A549 (cell line): ENCODE measurements around the gene VCL. TPM values are rescaled to one million over a fixed set of nuclear protein-coding genes. Genes with fewer than 3 reads are reported as not detected.
A peak's percentile ranks its signal among the peaks of the same experiment; 100 is the strongest.

ENCODE experiments used
- ATAC-seq, 2 experiments: fragments of 200-7000 bp in 1 of 2; fragments of >200 bp in 1 of 2; cut with Nextera tagmentation in 1 of 2; cut with Tn5 transposase in 1 of 2; 3 replicates each; pipeline versions ENCODE4 v1.8.0 to v1.9.1; 2018 to 2020; ENCODE audit warnings: mild to moderate bottlenecking in 1 of 2, moderate library complexity in 1 of 2
- CTCF ChIA-PET: fragments of 300-600 bp; sonication (Branson Sonifier 250); formaldehyde crosslinking; extraction: SDS; loops from one replicate; lab custom pipeline; 2021; ENCODE audit warnings: antibody characterized with exemption, inconsistent platforms; lab: Yijun Ruan, JAX
- POLR2A ChIA-PET: fragments of 350-600 bp; formaldehyde crosslinking; extraction: SDS; loops from one replicate; lab custom pipeline; 2021; ENCODE audit warnings: antibody characterized with exemption, inconsistent platforms; lab: Yijun Ruan, JAX
- DNase-seq, 2 experiments: peaks; one replicate each; pipeline versions ENCODE4 v3.0.0 to v3.0.0-alpha.2; 2011 to 2016; ENCODE audit warnings: low read depth in 1 of 2, low spot score in 1 of 2
- FAIRE-seq: peaks from 2 replicates; lab custom pipeline; 2011; peaks lifted over from hg19 to GRCh38; lab: Jason Lieb, UNC
- H3K27ac ChIP-seq, 2 experiments: fragments of >200 bp; sonication (Bioruptor Twin); formaldehyde crosslinking; 3 replicates each; pipeline ENCODE4 v1.5.1; 2016 to 2017
- H3K4me1 ChIP-seq: fragments of >200 bp; sonication (Bioruptor Twin); formaldehyde crosslinking; 3 replicates; pipeline ENCODE4 v1.6.1; 2016
- H3K4me2 ChIP-seq: fragments of >200 bp; sonication (Bioruptor Twin); formaldehyde crosslinking; 3 replicates; pipeline ENCODE4 v1.6.1; 2016
- H3K4me3 ChIP-seq: fragments of >200 bp; sonication (Bioruptor Twin); formaldehyde crosslinking; 3 replicates; pipeline ENCODE4 v1.5.1; 2016
- H3K9me3 ChIP-seq: fragments of >200 bp; sonication (Bioruptor Twin); formaldehyde crosslinking; 3 replicates; pipeline ENCODE4 v1.6.1; 2016
- CBX2 ChIP-seq: fragments of 200-600 bp; sonication (generic); IDR thresholded peaks from 2 replicates; pipeline ENCODE4 v1.6.1; 2016; ENCODE audit warnings: low read depth, mild to moderate bottlenecking, borderline replicate concordance
- CBX8 ChIP-seq: fragments of 200-600 bp; sonication (generic); IDR thresholded peaks from 2 replicates; pipeline ENCODE4 v1.6.1; 2016
- CEBPB ChIP-seq, 2 experiments: fragments of >200 bp in 1 of 2; sonication (Bioruptor Twin) in 1 of 2; formaldehyde crosslinking in 1 of 2; IDR thresholded peaks; 2 replicates each; pipeline ENCODE4 v1.6.1; 2012 to 2016
- CTCF ChIP-seq: fragments of >200 bp; sonication (Bioruptor Twin); formaldehyde crosslinking; IDR thresholded peaks from 3 replicates; pipeline ENCODE4 v1.5.1; 2016
- EHMT2 ChIP-seq: fragments of 200-600 bp; sonication (generic); IDR thresholded peaks from 2 replicates; pipeline ENCODE4 v1.6.1; 2016; ENCODE audit warnings: antibody characterized with exemption, low read depth, mild to moderate bottlenecking, moderate library complexity
- ESRRA ChIP-seq: fragments of 150-350 bp; IDR thresholded peaks from 2 replicates; pipeline ENCODE4 v1.6.1; 2014; ENCODE audit warnings: mild to moderate bottlenecking, low read length, borderline replicate concordance
- FOSB ChIP-seq: fragments of 250-450 bp; sonication (Bioruptor Pico); IDR thresholded peaks from 2 replicates; pipeline ENCODE4 v1.5.0; 2020; ENCODE audit warnings: mild to moderate bottlenecking, moderate library complexity
- FOSL2 ChIP-seq, 2 experiments: fragments of 450-650 bp in 1 of 2; fragments of >200 bp in 1 of 2; sonication (Bioruptor Twin) in 1 of 2; formaldehyde crosslinking; IDR thresholded peaks; 2 replicates each; pipeline versions ENCODE4 v1.5.0 to v1.6.1; 2016 to 2020; ENCODE audit warnings: mild to moderate bottlenecking in 1 of 2, moderate library complexity in 1 of 2
- GATA3 ChIP-seq: IDR thresholded peaks from 2 replicates; pipeline ENCODE4 v1.6.1; 2012; ENCODE audit warnings: borderline replicate concordance
- HOXA7 ChIP-seq: fragments of 250-450 bp; sonication (Bioruptor Pico); IDR thresholded peaks from 2 replicates; pipeline ENCODE4 v1.5.0; 2020; ENCODE audit warnings: mild to moderate bottlenecking, moderate library complexity
- MYC ChIP-seq: IDR thresholded peaks from 2 replicates; pipeline ENCODE4 v1.6.1; 2012; ENCODE audit warnings: mild to moderate bottlenecking, inconsistent platforms, low read length, improper control_type of control experiment, borderline replicate concordance
- NR3C1 ChIP-seq: fragments of >200 bp; sonication (Bioruptor Twin); formaldehyde crosslinking; IDR thresholded peaks from 3 replicates; pipeline ENCODE4 v1.6.1; 2017
- REST ChIP-seq: fragments of 200-600 bp; sonication (generic); IDR thresholded peaks from 2 replicates; pipeline ENCODE4 v1.6.1; 2016; ENCODE audit warnings: antibody characterized with exemption, mild to moderate bottlenecking, moderate library complexity
- SMC3 ChIP-seq: fragments of >200 bp; sonication (Bioruptor Twin); formaldehyde crosslinking; IDR thresholded peaks from 3 replicates; pipeline ENCODE4 v1.6.1; 2018; ENCODE audit warnings: inconsistent platforms
- TFCP2L1 ChIP-seq: fragments of 250-450 bp; sonication (Bioruptor Pico); IDR thresholded peaks from 2 replicates; pipeline ENCODE4 v1.5.0; 2021; ENCODE audit warnings: mild to moderate bottlenecking
- TP53 ChIP-seq: fragments of 250-450 bp; sonication (Bioruptor Pico); IDR thresholded peaks from 2 replicates; pipeline ENCODE4 v1.5.0; 2021; ENCODE audit warnings: mild to moderate bottlenecking, moderate library complexity
- USF2 ChIP-seq: fragments of 450-650 bp; IDR thresholded peaks from 2 replicates; pipeline ENCODE4 v1.6.1; 2014; ENCODE audit warnings: antibody characterized with exemption
- ZC3H11A ChIP-seq: fragments of 450-650 bp; IDR thresholded peaks from 2 replicates; pipeline ENCODE4 v1.6.1; 2014; ENCODE audit warnings: antibody characterized with exemption, mild to moderate bottlenecking
- WGBS: methylation state at CpG from one replicate; pipeline ENCODE4 v1.1.6; 2017; ENCODE audit errors: missing lambda C conversion rate; 5-methylcytosine and 5-hydroxymethylcytosine counted together
- polyA plus RNA-seq, 4 experiments: library from polyadenylated mRNA; depleted of rRNA in 3 of 4; stranded (reverse); fragments of >200 nt; fragmentation: RNase III in 1 of 4; extraction: RNeasy Plus Mini Kit Qiagen cat#74134 plus additional on column Dnase treatment in 1 of 4; gene quantifications; 2 replicates in 3 of 4; 3 replicates in 1 of 4; pipeline ENCODE4 v1.2.3, GENCODE V29; 2011 to 2017

Gene VCL
- polyA plus RNA-seq, 2 of the 4 experiments (the other 2 are of a cell fraction), result 101 to 112 TPM

DNA sequence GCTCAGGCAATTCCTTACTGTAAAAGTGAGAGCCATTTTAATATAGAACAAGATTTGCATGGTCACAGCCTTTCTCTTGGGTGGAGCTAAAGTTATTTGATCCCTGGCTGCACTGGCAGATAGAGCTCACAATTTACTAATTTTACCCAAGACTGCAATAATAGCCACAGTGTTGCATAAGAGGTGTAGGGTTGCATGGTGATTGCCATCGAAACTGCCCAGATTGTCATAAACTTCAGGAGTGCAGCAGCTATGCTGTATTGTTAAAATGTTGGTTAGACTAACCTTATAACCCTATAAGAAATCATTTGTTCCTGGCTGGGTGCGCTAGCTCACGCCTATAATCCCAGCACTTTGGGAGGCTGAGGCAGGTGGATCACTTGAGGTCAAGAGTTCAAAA lies 50.0 kb downstream of the VCL start:
- POLR2A ChIA-PET, result no interaction called here

DNA sequence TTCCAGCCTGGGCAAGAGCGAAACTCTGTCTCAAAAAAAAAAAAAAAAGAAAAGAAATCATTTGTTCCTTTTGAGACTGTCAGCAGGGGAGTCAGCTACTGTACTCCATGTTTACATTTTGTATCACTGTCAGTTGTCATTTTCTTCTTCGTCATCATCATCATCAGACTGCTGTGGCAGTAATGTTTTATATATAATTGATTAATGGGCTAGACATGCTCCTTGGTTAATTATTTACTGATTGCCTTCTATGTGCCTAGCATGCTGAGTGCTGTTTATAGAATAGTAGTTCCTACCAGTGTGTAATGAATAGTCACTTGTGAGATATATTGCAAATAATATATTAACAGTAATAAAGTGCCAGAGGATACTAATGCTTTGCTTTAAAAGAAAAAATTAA lies 50.5 kb downstream of the VCL start:
- peak overlapping the region in 1 of 2 experiments; percentile 35; a peak in 2 of 6 replicates for H3K27ac ChIP-seq
- WGBS, result 70% methylated on average over 2 of the region's 2 CpGs
- H3K4me3 ChIP-seq, result no peak overlapping the region
- ChIA-PET POLR2A (no interaction called here), CTCF (interaction anchor here (0.5 to 1.7 kb wide), 5 partner anchors 10 to 1104 kb away, joined by 3 to 6 read pairs (median 3); no protein-coding TSS in a partner anchor)
- DNase-seq (no peak), FAIRE-seq (no peak), ATAC-seq (no peak)
- peak overlapping the region; percentile 24 for H3K4me2 ChIP-seq
- no peak for TF ChIP-seq MYC
- TF ChIP-seq HOXA7 (CRISPR knock-in tag), result no peak
- TF ChIP-seq TFCP2L1 (CRISPR knock-in tag), result no peak
- no peak for TF ChIP-seq REST
- TF ChIP-seq GATA3, result no peak
- no peak for TF ChIP-seq CBX2
- no peak for TF ChIP-seq CTCF
- TF ChIP-seq NR3C1, result no peak
- TF ChIP-seq SMC3, result no peak
- TF ChIP-seq FOSL2 (IDR thresholded peaks at IDR 0.05), result no peak
- TF ChIP-seq FOSL2 (CRISPR knock-in tag; IDR thresholded peaks at IDR 0.05), result no peak
- TF ChIP-seq USF2, result no peak
- TF ChIP-seq ZC3H11A, result no peak
- no peak for TF ChIP-seq EHMT2
- no peak for TF ChIP-seq FOSB
- TF ChIP-seq ESRRA, result no peak
- TF ChIP-seq CBX8, result no peak
- H3K4me1 ChIP-seq, result peaks cover 61% of the 10 kb centered on the region
- H3K9me3 ChIP-seq, result no peaks in the 10 kb centered on the region

More for the DNA sequence above, 50.0 kb downstream of the VCL start:
- peak; percentile 34 to 45; a peak in 1 of 4 replicates for TF ChIP-seq CEBPB (IDR thresholded peaks at IDR 0.05)
- no peak for TF ChIP-seq TP53 (CRISPR knock-in tag)
- FAIRE-seq (no peak), DNase-seq (no peak), ATAC-seq (no peak)
- Histone ChIP-seq H3K4me3 (no peak overlapping the region), H3K9me3 (no peaks in the 10 kb centered on the region), H3K4me2 (peak overlapping the region; percentile 24; the same call in 2 of the 3 replicates), H3K4me1 (peaks cover 58% of the 10 kb centered on the region), H3K27ac (peak overlapping the region; percentile 16 to 35; a peak in 3 of 6 replicates)
- CTCF ChIA-PET, result interaction anchor here (0.7 to 1.7 kb wide), 4 partner anchors 34 to 264 kb away, joined by 3 to 6 read pairs (median 4); no protein-coding TSS in a partner anchor
- 89% methylated on average over 3 of the region's 3 CpGs for WGBS
